OCI-M1 (cell line): ENCODE results near the gene ADH1B.
"Not testable (repeated sequence)": the region's sequence is repeated elsewhere in the genome, so short reads cannot be mapped to it uniquely, and the experiment has no call there.

Source experiments
- DNase-seq: peaks from one replicate; lab custom pipeline; 2025; lab: John Stamatoyannopoulos, UW

The ADH1B gene

GRCh38 chr4:99321241-99322191 lies at the start of gene ADH1B:
Gene ADH1B (minus strand): TSS chr4:99321401. CDS start chr4:99321331, 70 bp downstream.
- DNase-seq, result no peak

- DNase-seq, result not testable (repeated sequence)
Measured at GRCh38 chr4:99367817-99368216, 46.6 kb upstream of the ADH1B start.

- no peak for DNase-seq
Measured at GRCh38 chr4:99366491-99366890, 45.3 kb upstream of the ADH1B start.

- DNase-seq, result no peak
Measured at GRCh38 chr4:99362768-99363167, 41.6 kb upstream of the ADH1B start.

GRCh38 chr4:99361899-99362275 lies 40.7 kb upstream of the ADH1B start:
- no peak for DNase-seq

DNA sequence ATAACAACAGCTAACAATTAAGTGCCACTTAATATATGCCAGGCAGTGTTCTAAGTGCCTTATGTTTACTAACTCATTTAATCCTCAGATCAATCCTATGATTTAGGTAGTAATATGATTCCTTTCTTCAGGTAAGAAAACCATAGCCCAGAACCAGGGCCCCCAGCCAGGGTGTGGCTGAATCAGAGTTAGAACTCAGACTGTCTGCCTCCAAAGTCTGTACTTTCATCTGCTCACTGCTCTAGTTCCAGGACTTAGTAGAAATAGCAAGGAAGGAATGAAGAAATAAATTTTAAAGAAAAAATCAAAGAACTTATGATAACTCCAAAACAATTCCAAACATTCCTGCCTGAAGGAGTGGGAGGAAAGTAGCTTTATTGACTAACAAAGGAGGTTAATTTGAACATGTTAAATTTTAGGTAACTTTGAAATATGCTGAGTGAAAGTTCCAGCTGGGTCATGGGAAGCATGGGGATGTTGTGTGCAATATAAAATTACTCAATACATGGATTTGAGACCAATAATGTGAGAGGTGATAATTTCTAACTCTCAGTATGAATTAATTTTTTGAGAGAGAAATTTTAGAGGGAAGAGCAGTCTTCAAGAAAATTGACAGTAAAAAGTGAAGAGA lies 40.2 kb upstream of the ADH1B start:
- no peak for DNase-seq

DNA sequence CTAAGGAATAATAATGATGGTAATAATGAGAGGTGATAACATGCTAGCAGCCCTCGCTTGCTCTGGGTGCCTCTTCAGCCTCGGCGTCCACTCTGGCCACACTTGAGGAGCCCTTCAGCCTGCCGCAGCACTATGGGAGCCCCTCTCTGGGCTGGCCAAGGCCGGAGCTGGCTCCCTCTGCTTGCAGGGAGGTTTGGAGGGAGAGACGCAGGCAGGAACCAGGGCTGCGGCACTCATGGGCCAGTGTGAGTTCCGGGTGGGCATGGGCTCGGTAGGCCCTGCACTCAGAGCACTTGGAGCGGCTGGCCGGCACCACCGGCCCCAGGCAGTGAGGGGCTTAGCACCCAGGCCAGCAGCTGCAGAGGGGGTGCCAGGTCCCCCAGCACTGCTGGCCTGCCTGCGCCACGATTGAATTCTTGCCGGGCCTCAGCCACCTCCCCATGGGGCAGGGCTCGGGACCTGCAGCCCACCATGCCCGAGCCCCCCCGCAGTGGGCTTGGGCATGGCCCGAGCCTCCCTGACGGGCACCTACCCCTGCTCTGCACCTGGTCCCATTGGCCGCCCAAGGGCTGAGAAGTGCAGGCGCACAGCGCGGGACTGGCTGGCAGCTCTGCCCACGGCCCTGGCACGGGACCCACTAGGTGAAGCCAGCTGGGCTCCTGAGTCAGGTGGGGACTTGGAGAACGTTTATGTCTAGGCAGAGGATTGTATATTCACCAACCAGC lies 38.4 kb upstream of the ADH1B start:
- no peak for DNase-seq

DNA sequence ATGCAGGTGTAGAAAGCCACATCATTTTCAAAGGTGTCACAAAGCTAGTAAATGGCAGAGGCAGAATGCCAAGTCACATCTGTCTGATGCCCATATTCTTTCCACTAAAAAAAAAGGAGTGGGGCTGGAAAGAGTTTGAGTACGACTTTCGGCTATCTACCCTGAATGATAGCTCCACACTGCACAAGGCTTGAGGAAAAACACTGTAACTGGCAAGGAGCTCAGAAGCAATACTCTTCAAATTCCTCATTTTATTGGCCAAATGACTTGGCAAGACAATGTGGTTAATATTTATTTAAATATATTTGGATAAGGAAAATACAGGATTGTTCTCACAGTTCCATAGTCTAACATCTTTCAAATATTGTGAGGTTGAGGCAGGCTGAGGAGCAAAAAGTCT lies 36.7 kb upstream of the ADH1B start:
- no peak for DNase-seq

DNA sequence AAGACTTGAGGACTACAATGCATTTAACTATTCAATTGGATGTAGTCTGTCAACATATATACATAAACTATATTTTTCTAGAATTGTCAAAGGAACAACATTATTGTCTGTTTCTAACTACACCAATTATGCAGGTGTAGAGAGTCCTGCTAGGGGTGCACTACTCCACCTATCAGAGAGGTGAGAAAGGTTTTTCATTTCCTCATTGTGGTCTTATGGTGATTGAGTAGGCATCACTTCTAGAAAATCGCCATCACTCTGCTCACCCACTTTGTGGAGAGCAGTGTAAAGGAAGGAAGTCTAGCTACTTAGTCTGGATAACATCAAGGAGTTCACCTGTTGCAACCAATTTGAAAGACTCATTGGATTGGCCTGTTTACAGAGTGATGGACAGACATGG lies 35.8 kb upstream of the ADH1B start:
- no peak for DNase-seq

GRCh38 chr4:99356149-99356548 lies 34.9 kb upstream of the ADH1B start:
- DNase-seq, result not testable (repeated sequence)

GRCh38 chr4:99352602-99353537 lies 31.7 kb upstream of the ADH1B start, which contains the start of gene ADH1C:
Gene ADH1C (minus strand): TSS chr4:99352746. CDS start chr4:99352675, 71 bp downstream.
- DNase-seq, result peak; percentile 30

GRCh38 chr4:99351487-99351886 lies 30.3 kb upstream of the ADH1B start:
- DNase-seq, result no peak

DNA sequence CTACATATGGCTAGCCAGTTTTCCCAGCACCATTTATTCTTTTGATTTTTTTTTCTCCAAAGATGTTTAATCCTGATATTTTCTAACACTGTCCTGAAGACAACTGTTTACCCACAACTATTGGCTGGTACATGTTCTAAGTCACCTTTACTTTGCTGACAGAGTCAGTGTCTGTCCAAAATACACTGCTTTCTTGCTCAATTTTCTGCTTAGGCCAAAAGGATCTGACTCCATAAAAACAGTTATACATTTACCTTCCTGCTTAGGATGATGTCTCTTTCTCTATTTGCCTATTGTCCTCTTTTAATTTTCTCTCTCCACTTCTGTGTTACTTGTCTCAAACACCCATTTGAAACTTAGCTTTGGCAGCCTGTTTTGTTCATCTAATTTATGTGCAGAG lies 28.1 kb upstream of the ADH1B start:
- no peak for DNase-seq

- not testable (repeated sequence) for DNase-seq
Measured at GRCh38 chr4:99342624-99343023, 21.4 kb upstream of the ADH1B start.

GRCh38 chr4:99341426-99341825 lies 20.2 kb upstream of the ADH1B start:
- DNase-seq, result no peak

DNA sequence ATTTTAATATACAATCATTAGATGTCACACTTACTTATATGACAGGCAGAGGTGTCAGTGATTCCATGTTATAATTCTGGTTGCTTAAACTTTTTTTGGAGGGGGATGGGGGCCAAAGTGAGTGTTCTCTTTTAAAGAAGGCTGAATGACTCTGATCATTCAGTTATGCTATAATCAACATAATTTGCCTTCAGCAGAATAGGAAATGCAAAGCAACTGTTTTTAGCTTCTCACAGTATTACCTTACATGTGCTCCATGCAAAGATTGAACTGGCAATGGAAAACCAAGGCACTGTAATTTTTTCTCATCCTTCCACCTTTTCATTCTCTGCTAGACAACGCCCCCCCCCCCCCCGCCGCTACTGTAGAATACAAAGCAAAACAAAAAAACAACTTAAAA lies 18.0 kb upstream of the ADH1B start:
- DNase-seq, result no peak

GRCh38 chr4:99336553-99336952 lies 15.4 kb upstream of the ADH1B start:
- DNase-seq, result no peak

DNA sequence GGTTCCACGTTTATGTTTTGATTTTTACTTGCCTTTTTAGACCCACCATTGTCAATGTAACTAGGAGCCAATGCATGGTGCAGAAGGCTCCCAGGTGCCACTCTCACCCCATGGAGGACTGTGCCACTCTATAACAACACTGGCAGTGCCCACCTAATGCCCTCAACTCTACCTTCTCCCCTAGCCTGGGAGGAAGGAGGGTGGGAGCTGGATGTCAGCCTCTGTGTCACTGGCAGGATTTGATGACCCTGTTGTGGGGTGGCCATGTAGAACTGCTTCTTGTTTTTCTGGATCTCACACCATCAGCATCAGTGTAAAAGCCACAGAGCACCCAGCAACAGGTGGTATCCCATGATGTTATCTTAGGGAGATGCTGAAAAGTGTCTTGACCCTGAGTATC lies 13.7 kb upstream of the ADH1B start:
- no peak for DNase-seq

- DNase-seq, result no peak
Measured at GRCh38 chr4:99330648-99331047, 9.4 kb upstream of the ADH1B start.

- DNase-seq, result no peak
Measured at GRCh38 chr4:99329876-99330275, 8.7 kb upstream of the ADH1B start.

- no peak for DNase-seq
Measured at GRCh38 chr4:99324979-99325378, 3.8 kb upstream of the ADH1B start.
